HUES48 (cell line): ENCODE measurements around the gene C1QTNF12.

Experiments
- H3K27ac ChIP-seq: one replicate; pipeline ENCODE4 v1.7.0; 2013; ENCODE audit warnings: low read depth, low read length, inconsistent platforms
- H3K27me3 ChIP-seq: 2 replicates; pipeline ENCODE4 v1.6.1; 2013; ENCODE audit warnings: mild to moderate bottlenecking, low read length; ENCODE audit not compliant: control insufficient read depth, insufficient read depth
- H3K36me3 ChIP-seq: 2 replicates; pipeline ENCODE4 v1.6.1; 2013; ENCODE audit warnings: low read length; ENCODE audit not compliant: control insufficient read depth, insufficient read depth
- H3K4me1 ChIP-seq: 2 replicates; pipeline ENCODE4 v1.6.1; 2013; ENCODE audit warnings: mild to moderate bottlenecking, low read length; ENCODE audit not compliant: control insufficient read depth, insufficient read depth
- H3K4me3 ChIP-seq: 2 replicates; pipeline ENCODE4 v1.5.1; 2013; ENCODE audit warnings: mild to moderate bottlenecking, low read depth, low read length
- H3K9ac ChIP-seq: 2 replicates; pipeline ENCODE4 v1.6.1; 2013; ENCODE audit warnings: mild to moderate bottlenecking, low read depth, low read length, moderate library complexity
- H3K9me3 ChIP-seq: 2 replicates; pipeline ENCODE4 v1.6.1; 2013; ENCODE audit warnings: low read length; ENCODE audit not compliant: control insufficient read depth, insufficient read depth

C1QTNF12 gene

DNA sequence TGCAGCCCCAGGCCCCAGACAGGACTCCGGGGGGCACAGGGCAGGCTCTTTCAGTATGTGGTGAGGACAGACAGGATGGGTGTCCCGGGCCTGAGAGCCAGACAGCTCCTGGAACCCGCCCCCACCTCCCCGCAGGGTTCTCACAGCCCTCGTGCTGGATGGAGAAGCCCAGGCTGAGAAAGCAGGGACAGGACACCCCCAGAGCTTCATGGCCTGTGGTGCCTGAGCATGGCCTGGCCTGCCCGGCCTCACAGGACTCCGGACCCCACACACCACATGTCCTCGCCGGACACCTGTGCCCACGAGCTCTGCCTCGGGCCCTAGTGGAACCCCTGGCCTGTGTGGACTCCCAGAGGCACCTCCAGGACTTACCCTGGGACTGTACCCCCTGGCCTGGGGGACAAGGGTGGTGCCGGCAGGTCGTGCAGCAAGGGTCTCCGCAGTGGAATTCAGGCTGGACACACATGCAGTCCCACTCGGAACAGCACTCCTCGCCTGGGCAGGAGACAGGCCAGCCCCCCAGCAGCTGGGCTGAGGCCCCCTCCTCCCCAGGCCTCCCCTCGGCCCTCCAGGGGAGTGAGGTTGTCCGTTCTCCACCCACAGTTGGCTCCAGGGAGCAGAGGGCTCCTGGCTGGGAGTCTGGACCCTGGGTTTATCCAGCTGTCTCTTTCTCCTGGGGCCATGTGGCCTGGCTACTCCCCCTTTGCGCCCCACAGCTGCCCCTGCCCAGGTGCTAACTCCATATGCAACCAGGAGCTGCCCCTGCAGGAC lies 41.3 kb downstream of the C1QTNF12 start:
- no peaks in the 10 kb centered on the region for H3K9me3 ChIP-seq
- H3K9ac ChIP-seq = no peak overlapping the region
- H3K27ac ChIP-seq = no peak overlapping the region
- H3K36me3 ChIP-seq = no peaks in the 10 kb centered on the region
- peaks cover 4% of the 10 kb centered on the region; the same call in 1 of the 2 replicates for H3K4me1 ChIP-seq
- no peak overlapping the region for H3K4me3 ChIP-seq
- peaks cover 23% of the 10 kb centered on the region for H3K27me3 ChIP-seq

DNA sequence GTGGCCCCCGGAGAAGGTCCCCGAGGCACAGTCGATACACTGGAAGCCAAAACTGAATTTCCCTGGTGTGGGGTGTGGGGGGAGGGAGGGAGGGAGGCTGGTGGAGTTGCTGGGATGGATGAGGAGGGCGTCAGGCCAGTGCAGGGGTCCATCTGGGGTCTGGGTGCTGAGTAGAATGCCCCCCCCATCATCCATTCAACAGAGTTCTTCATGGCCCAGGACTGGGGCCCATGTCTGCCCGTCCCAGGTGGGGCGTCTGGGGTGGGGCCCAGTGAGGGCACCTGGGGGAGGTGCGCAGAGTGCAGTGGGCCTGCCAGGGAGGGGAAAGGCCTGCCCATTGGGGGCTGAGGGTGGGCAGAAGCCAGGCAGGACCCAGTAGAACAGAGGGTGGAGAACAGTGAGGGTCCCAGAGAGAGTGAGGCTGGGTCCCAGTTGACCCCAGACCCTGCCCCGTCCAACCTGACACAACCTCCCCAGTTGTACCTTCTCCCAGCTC lies 42.0 kb downstream of the C1QTNF12 start:
- no peak overlapping the region for H3K4me3 ChIP-seq
- H3K9me3 ChIP-seq = no peaks in the 10 kb centered on the region
- H3K27ac ChIP-seq = no peak overlapping the region
- peaks cover 23% of the 10 kb centered on the region for H3K27me3 ChIP-seq
- peaks cover 4% of the 10 kb centered on the region; the same call in 1 of the 2 replicates for H3K4me1 ChIP-seq
- no peaks in the 10 kb centered on the region for H3K36me3 ChIP-seq
- no peak overlapping the region for H3K9ac ChIP-seq

DNA sequence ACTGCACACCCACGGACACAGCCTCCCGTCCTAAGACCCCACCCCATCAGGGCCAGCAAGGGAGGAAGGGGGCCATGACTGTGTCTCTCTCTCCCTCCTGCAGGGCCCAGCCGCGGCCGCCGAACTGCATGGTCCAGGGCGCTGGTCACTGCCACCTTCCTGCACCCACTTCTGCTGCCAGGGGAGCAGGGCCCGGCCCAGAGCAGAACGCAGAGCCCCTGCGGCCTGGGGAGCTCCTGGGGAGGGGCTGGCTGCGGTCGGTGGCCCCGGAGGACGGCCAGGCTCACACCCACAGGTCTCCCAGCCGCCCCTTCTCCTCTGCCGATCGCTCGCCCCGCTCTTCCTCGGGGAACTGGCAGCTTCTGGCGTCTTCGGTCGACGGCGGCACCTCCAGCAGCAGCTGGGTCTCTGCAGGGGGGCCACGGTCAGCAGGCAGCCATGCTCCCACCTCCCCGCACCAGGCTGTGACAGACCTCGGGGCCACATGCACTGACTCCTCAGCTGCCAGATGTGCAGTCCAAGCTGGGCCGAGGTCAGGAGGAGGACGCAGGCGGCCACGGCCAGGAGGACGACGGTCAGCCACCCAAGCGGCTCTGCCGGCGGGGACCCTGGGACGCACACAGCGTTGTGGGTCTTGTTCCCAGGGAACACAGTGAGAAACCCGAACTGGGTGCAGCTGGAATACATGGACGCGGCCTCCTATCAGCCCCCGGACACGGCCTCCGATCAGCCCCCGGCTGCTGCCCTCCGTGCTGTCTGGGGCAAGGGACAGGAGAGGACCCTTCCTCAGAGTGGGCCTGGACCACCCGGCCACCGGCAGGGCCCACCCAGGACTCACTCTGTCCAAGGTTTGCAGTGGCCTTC lies 42.7 kb downstream of the C1QTNF12 start:
- Histone ChIP-seq H3K4me1 (peaks cover 4% of the 10 kb centered on the region; the same call in 1 of the 2 replicates), H3K36me3 (no peaks in the 10 kb centered on the region), H3K4me3 (no peak overlapping the region), H3K27ac (no peak overlapping the region), H3K9ac (no peak overlapping the region), H3K9me3 (no peaks in the 10 kb centered on the region), H3K27me3 (peaks cover 23% of the 10 kb centered on the region)

DNA sequence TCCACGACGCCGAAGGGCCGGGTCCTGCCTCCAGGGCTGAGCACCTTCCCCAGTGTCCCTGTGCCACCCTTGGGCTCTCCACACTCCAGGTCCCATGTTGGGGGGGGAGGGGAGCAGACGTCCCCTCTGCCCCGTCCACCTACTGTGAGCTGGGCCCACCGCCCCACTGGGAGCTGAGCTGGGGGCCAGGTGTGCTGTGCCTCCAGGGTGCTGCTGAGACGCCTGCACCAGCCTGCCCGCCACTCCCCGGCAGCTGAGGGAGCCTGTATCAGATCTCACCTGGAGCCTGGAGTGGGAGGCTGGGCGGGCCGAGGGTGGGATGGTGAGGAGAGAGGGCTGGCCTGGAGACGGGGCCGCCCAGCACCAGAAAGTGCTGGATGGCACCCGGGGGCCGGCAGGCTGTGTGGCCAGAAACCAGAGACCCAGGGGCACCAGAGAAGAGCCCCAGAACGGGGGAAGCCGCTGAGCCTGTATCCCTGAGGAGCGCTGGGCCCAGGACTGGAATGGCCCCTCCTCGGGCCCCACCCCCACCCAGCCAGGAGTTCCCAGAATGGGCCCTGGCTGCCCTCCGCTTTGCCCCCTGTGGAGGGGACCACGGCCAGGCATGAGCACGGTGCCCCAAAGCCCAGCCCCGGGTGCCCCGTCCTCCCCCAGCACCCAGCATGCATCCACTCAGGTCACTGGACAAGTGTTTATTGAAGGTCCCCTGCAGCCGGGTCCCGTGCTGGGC lies 43.5 kb downstream of the C1QTNF12 start:
- Histone ChIP-seq H3K4me1 (peaks cover 4% of the 10 kb centered on the region; the same call in 1 of the 2 replicates), H3K9ac (no peak overlapping the region), H3K27me3 (peaks cover 23% of the 10 kb centered on the region), H3K9me3 (no peaks in the 10 kb centered on the region), H3K27ac (no peak overlapping the region), H3K36me3 (no peaks in the 10 kb centered on the region), H3K4me3 (no peak overlapping the region)

DNA sequence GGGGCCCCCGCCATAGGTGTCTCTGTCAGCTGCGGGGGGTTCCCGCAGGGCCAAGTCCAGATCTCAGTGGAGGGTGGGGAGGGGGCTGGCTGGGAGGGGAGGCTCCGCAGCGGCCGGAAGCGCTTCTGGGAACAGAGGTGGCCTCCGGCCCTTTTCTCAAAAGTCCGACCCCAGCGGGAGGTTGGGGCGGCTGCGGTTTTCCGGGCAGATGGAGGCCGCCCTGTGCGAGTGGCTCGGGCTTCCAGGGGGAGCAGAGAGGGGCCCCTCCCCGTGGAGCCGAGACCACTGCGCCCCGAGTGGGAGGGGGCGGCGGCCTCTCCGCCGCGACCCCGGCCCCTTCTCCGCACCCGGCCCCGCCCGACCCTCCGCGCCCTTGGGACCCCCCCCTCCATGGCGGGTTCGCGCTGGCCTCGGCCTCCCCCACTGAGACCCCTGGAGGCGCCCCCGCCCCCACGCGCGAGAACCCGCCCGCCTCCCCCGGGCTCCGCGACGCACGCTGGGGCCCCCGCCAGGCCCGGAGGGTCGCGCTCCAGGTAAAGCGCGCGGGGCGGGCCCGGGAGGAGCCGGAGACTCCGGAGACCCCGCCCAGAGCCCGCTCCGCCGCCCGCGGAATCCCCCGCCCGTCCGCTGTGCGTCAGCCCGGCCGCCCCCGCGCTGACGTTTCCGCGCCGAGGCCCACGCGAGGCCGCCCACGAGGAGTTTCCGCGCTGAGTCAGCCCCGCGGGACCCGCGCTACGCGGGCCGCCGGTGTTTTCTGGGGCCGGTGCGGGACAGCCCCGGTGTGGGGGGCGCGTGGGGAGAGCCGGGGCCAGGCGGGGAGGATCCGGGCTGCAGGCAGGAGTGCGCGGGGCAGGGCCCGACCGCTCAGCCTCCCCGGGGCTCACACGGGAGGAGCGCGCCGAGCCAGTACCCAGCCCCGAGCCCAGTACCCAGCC lies 45.4 kb downstream of the C1QTNF12 start:
- Histone ChIP-seq H3K27me3 (peaks cover 12% of the 10 kb centered on the region), H3K9me3 (no peaks in the 10 kb centered on the region), H3K4me1 (peaks cover 4% of the 10 kb centered on the region; the same call in 1 of the 2 replicates), H3K4me3 (peak overlapping the region; percentile 51; the same call in 1 of the 2 replicates), H3K27ac (no peak overlapping the region), H3K36me3 (no peaks in the 10 kb centered on the region), H3K9ac (no peak overlapping the region)

DNA sequence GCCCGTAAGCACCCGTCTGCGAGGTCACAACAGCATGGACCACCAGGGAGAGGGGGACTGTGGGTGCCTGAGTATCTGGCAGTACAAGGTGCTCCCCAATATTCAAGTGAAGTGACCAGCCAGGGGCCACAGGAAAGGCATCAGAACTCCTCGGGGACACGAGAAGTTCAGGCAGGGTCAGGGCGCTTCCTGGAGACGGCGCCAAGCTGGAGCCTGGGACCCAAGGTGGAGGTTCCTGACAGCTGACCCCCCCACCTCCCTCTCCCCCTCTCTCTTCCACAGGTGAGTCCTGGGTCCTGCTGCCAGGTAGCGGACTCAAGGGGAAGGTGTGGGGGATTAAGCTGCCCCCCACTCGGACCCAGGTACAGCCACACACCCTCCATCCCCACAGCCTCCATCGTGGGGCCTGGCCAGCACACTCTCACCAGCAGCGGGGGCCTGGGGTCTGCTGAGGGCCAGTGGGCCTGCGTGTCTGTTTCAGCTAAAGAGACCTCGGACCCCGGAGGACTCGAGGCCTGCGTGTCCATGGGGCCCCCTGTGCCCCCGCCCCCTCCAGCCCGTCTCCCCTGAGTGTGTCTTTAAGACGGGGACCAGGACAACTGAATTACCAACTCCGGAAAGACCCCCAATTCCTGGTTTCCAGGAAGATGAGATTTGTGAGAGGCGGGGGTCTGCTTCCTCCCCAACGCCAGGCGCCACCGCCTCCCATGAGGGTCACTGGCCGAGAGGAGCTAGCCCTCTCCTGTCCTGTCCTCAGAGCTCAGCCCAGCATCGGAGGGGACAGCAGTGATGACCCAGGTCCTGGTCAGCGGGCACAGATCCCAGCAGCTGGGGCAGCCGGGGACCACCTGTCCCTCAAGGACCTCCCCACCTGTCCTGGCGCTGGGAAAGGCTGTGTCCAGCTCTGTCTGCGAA lies 46.3 kb downstream of the C1QTNF12 start:
- Histone ChIP-seq H3K9ac (no peak overlapping the region), H3K36me3 (no peaks in the 10 kb centered on the region), H3K27ac (no peak overlapping the region), H3K4me3 (peak overlapping the region; percentile 51; the same call in 1 of the 2 replicates), H3K9me3 (no peaks in the 10 kb centered on the region), H3K27me3 (peaks cover 2% of the 10 kb centered on the region; the same call in 1 of the 2 replicates), H3K4me1 (no peaks in the 10 kb centered on the region)

DNA sequence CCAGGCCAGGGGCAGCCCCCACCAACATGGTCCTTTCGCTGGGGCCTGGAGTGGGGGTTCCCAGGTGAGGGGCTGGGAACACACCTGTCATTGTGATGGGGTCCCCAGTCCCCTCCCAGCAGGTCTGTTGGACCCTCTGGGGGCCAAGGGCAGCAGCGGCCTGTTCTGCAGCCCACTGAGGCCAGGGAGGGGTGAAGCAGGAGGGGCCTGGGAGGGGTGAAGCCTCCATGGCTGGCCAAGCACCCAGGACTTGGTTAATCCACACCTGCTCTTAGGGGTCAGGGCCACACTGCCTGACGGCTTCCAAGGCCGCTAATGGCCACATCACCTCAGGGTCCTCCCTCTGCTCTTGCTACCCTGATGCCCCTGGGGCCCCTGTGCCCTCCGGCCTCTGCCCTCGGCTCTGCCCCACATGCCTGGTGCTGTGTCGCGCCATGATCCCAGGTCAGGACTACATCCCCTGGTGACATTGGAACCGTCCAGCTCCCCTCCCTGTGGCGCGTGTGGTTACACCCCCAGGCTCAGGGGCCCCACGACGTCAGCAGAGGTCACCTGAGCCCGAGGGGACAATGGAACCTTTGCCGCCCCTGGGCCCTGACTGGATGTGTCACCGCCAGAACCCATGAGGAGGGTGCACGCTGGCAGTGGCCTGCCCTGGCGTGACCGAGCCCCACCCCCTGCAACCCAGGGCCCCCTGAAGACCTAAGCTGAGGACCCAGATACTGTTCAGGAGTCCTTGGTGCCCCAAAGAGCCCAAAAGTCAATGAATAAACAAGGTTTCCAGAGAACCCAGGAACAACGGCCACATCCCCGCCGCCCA lies 47.2 kb downstream of the C1QTNF12 start:
- Histone ChIP-seq H3K4me1 (no peaks in the 10 kb centered on the region), H3K27me3 (peaks cover 2% of the 10 kb centered on the region; the same call in 1 of the 2 replicates), H3K36me3 (no peaks in the 10 kb centered on the region), H3K9ac (no peak overlapping the region), H3K4me3 (no peak overlapping the region), H3K9me3 (no peaks in the 10 kb centered on the region; the same call in 1 of the 2 replicates), H3K27ac (no peak overlapping the region)

DNA sequence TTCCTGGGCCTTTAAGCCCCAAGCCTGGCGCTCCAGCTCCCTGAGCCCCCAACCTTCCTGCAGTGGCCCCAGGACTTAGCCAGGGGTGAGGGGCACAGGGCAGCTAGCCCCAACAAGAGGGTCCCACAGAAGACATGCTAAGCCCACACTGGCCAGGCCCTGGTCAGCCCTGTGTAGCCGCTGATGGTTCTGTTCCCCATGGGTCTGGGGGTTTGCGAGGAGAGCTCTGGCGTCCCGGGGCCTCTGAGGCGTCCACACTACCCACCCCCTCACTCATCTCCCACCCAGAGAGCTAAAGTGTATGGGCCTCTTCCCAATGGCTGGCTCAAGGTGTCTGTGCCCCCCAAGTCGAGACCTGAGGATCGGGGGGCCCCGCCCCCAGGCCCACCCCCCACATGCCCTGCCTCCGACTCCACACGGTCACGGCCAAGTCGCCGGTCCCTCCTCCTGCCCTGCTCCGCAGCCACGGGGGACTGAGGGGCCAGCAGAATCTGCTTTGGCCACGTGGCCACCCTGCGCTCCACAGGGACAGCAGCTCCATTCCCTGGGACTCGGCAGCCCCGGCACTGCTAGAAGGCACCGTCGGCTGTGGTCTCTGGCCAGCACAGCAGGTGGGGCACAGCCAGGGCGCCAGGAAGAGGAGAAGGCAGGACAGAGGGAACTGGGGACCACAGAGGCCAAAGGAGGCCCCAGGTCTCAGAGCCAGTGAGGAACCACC lies 47.9 kb downstream of the C1QTNF12 start:
- no peaks in the 10 kb centered on the region for H3K36me3 ChIP-seq
- H3K4me1 ChIP-seq = no peaks in the 10 kb centered on the region
- H3K4me3 ChIP-seq = no peak overlapping the region
- peaks cover 2% of the 10 kb centered on the region; the same call in 1 of the 2 replicates for H3K27me3 ChIP-seq
- H3K27ac ChIP-seq = no peak overlapping the region
- H3K9me3 ChIP-seq = no peaks in the 10 kb centered on the region; the same call in 1 of the 2 replicates
- no peak overlapping the region for H3K9ac ChIP-seq
